Mesendoderm (in vitro differentiated cells): ENCODE results near the gene PAPPA2.

ENCODE experiments used
- DNase-seq: peaks from one replicate; pipeline ENCODE4 v3.0.0; 2013
- H2AK5ac ChIP-seq: 2 replicates; pipeline ENCODE4 v1.6.1; 2013; ENCODE audit warnings: low read length, inconsistent platforms
- H2BK120ac ChIP-seq: 2 replicates; pipeline ENCODE4 v1.6.1; 2013; ENCODE audit warnings: low read depth, mild to moderate bottlenecking, low read length, moderate library complexity, mixed read lengths
- H2BK15ac ChIP-seq: replicated peaks from 2 replicates; pipeline ENCODE4 v1.6.1; 2013; ENCODE audit warnings: low read depth, mild to moderate bottlenecking, moderate library complexity
- H2BK5ac ChIP-seq: 2 replicates; pipeline ENCODE4 v1.6.1; 2013; ENCODE audit warnings: low read length, inconsistent platforms
- H3K18ac ChIP-seq: 2 replicates; pipeline ENCODE4 v1.6.1; 2013; ENCODE audit warnings: mild to moderate bottlenecking, low read length, mixed read lengths
- H3K23ac ChIP-seq: one replicate; pipeline ENCODE4 v1.6.1; 2013; ENCODE audit warnings: low read length
- H3K27ac ChIP-seq: 2 replicates; pipeline ENCODE4 v1.5.1; 2013; ENCODE audit warnings: low read depth, mild to moderate bottlenecking, inconsistent platforms, low read length, moderate library complexity
- H3K27me3 ChIP-seq: 2 replicates; pipeline ENCODE4 v1.6.1; 2013; ENCODE audit warnings: low read length, control low read depth, mild to moderate bottlenecking, inconsistent platforms; ENCODE audit not compliant: insufficient read depth, poor library complexity
- H3K36me3 ChIP-seq: 2 replicates; pipeline ENCODE4 v1.6.1; 2013; ENCODE audit warnings: low read length, inconsistent platforms; ENCODE audit not compliant: control insufficient read depth, insufficient read depth
- H3K4ac ChIP-seq: one replicate; pipeline ENCODE4 v1.6.1; 2013; ENCODE audit warnings: low read depth, mild to moderate bottlenecking, low read length, moderate library complexity
- H3K4me1 ChIP-seq: 2 replicates; pipeline ENCODE4 v1.6.1; 2013; ENCODE audit warnings: low read depth, low read length, inconsistent platforms; ENCODE audit not compliant: control insufficient read depth
- H3K4me2 ChIP-seq: 2 replicates; pipeline ENCODE4 v1.6.1; 2013; ENCODE audit warnings: low read length
- H3K4me3 ChIP-seq: 2 replicates; pipeline ENCODE4 v1.5.1; 2013; ENCODE audit warnings: mild to moderate bottlenecking, low read length
- H3K56ac ChIP-seq: one replicate; pipeline ENCODE4 v1.6.1; 2013; ENCODE audit warnings: low read length
- H3K79me1 ChIP-seq: 2 replicates; pipeline ENCODE4 v1.6.1; 2013; ENCODE audit warnings: low read length, inconsistent platforms
- H3K79me2 ChIP-seq: 2 replicates; pipeline ENCODE4 v1.6.1; 2013; ENCODE audit warnings: mild to moderate bottlenecking, low read length; ENCODE audit not compliant: control insufficient read depth, insufficient read depth
- H3K9ac ChIP-seq: 2 replicates; pipeline ENCODE4 v1.6.1; 2013; ENCODE audit warnings: low read length, inconsistent platforms
- H4K5ac ChIP-seq: one replicate; pipeline ENCODE4 v1.6.1; 2013; ENCODE audit warnings: low read length
- H4K8ac ChIP-seq: one replicate; pipeline ENCODE4 v1.6.1; 2013; ENCODE audit warnings: low read depth, mild to moderate bottlenecking, control low read depth, low read length, moderate library complexity
- WGBS: extraction: QIAGEN DNeasy Blood & Tissue Kit; methylation state at CpG from one replicate; pipeline ENCODE4 v1.1.7; 2013; ENCODE audit warnings: low lambda C conversion rate, missing lambda C conversion rate; ENCODE audit not compliant: insufficient coverage; ENCODE audit errors: extremely low coverage; 5-methylcytosine and 5-hydroxymethylcytosine counted together

The PAPPA2 gene

DNA sequence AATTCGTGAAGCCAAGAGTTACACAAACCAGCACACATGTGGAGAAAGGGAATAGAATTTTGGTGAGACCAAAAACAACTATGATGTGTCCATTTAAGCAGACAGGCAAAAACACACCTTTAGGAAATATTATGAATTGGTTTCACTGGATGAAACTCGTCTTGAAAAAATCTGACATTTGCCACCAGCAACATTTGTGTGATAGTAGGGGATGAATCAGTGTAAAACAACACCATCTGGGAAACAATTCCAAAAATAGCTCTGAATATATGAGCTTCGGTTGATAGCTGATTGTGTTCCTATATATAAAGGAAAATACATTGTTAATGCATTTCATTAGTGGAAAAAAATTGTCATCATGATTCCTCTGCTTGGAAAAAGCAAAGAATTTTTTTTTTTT lies 327.8 kb downstream of the PAPPA2 start:
- H4K5ac ChIP-seq = no peak overlapping the region
- no peak for DNase-seq
- H3K27ac ChIP-seq = no peak overlapping the region
- H3K9ac ChIP-seq = no peak overlapping the region
- no peak overlapping the region for H3K18ac ChIP-seq
- H3K36me3 ChIP-seq = no peaks in the 10 kb centered on the region
- no peak overlapping the region for H2BK120ac ChIP-seq
- H3K27me3 ChIP-seq = no peaks in the 10 kb centered on the region
- H2BK5ac ChIP-seq = no peak overlapping the region
- H4K8ac ChIP-seq = no peak overlapping the region
- H3K4me1 ChIP-seq = peaks cover 2% of the 10 kb centered on the region
- H2AK5ac ChIP-seq = no peak overlapping the region
- WGBS = no CpG with 5 or more reads among the region's 3 CpGs
- no peaks in the 10 kb centered on the region for H3K79me1 ChIP-seq
- no peak overlapping the region for H3K23ac ChIP-seq
- no peak overlapping the region for H3K4me3 ChIP-seq
- H3K56ac ChIP-seq = no peak overlapping the region
- no peak overlapping the region for H3K4me2 ChIP-seq
- H2BK15ac ChIP-seq = no peak overlapping the region
- no peaks in the 10 kb centered on the region for H3K79me2 ChIP-seq
- no peak overlapping the region for H3K4ac ChIP-seq

DNA sequence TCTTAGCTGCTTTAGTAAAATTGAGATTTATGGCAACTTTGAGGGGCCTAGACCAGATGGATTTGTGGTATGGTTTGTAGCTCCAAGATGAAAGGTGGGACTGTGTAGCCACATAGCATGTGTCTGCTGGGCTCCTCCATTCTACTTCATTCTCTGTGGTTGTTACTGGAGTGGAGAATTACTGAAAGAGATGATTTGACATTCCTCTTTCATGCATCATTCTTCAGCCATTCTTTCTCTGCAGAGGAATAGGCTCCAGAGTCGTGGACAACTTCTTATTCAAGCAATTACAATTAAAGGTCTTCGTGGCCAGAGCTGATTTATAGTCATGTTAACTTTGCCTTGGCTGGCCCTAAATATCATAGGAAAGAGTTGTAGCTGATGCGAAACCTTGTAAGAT lies 328.9 kb downstream of the PAPPA2 start:
- Histone ChIP-seq H3K56ac (no peak overlapping the region), H2BK120ac (no peak overlapping the region), H3K36me3 (no peaks in the 10 kb centered on the region), H3K4me3 (no peak overlapping the region), H4K5ac (no peak overlapping the region), H3K9ac (no peak overlapping the region), H3K27me3 (no peaks in the 10 kb centered on the region), H4K8ac (no peak overlapping the region), H3K27ac (no peak overlapping the region), H3K4me1 (no peaks in the 10 kb centered on the region), H3K23ac (no peak overlapping the region), H3K18ac (no peak overlapping the region), H3K79me1 (no peaks in the 10 kb centered on the region), H2BK5ac (no peak overlapping the region), H3K79me2 (no peaks in the 10 kb centered on the region), H2BK15ac (no peak overlapping the region), H2AK5ac (no peak overlapping the region), H3K4me2 (no peak overlapping the region), H3K4ac (no peak overlapping the region)
- no CpG with 5 or more reads among the region's 3 CpGs for WGBS
- DNase-seq = no peak

DNA sequence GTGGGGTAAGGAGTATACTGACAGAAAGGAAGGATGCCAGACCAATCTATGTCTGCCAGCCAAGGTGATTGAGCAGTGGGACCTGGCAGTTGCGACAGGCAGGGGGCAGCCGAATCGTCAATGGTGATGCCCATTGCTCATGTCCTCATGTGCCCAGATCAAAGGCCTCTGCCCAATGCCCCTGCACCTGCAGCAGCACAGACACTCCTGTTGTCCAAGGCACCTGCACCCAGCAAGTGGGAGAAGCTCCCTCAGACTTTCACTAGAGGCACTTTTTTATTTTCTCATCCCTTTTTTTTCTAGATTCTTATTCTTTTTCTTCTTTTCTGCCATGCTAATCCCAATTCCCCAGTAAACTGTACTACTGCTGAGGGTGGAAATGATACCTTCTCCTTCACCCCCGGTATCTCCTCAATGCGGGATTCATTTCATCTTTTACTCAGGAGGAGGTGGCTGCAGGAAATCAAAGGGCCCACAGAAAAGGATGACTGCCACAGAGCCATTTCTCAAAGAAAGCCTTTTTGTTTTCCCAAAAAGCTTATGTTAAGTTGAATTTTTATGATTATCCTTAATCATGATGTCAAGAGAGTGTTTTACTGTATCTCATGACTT lies 332.0 kb downstream of the PAPPA2 start:
- peak; percentile 25 for DNase-seq
- no peak overlapping the region for H3K23ac ChIP-seq
- H3K4me3 ChIP-seq = no peak overlapping the region
- H3K27ac ChIP-seq = no peak overlapping the region
- WGBS = no CpG with 5 or more reads among the region's 5 CpGs
- H2BK120ac ChIP-seq = no peak overlapping the region
- H4K5ac ChIP-seq = no peak overlapping the region
- no peak overlapping the region for H3K4ac ChIP-seq
- H3K27me3 ChIP-seq = no peaks in the 10 kb centered on the region
- H3K18ac ChIP-seq = no peak overlapping the region
- no peak overlapping the region for H3K9ac ChIP-seq
- H3K79me2 ChIP-seq = no peaks in the 10 kb centered on the region
- no peak overlapping the region for H2AK5ac ChIP-seq
- no peaks in the 10 kb centered on the region for H3K79me1 ChIP-seq
- no peak overlapping the region for H4K8ac ChIP-seq
- H2BK5ac ChIP-seq = no peak overlapping the region
- no peaks in the 10 kb centered on the region for H3K36me3 ChIP-seq
- H3K56ac ChIP-seq = no peak overlapping the region
- H2BK15ac ChIP-seq = no peak overlapping the region
- H3K4me2 ChIP-seq = no peak overlapping the region
- no peaks in the 10 kb centered on the region for H3K4me1 ChIP-seq

DNA sequence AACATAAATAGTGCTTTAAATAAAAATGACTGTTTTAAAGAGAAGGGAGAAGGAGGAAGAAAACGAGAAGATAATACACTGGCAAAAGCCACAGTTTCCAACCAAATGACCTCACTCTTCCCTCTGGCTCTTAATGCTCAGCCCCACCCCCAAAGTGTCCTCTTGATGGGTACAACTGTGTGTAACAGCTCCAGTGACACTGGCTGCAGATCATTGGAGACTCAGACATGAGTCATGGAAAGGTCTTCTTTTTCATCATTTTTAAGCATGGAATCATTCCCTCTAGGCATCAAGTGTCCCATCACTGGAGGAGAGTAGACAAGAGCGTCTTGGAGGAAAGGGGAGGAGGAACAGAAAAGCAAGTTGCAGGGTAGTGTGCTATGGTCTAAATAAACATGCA lies 333.0 kb downstream of the PAPPA2 start:
- no peak overlapping the region for H3K4me3 ChIP-seq
- no peak overlapping the region for H2BK120ac ChIP-seq
- H3K27ac ChIP-seq = no peak overlapping the region
- H3K36me3 ChIP-seq = no peaks in the 10 kb centered on the region
- H3K79me2 ChIP-seq = no peaks in the 10 kb centered on the region
- H3K27me3 ChIP-seq = no peaks in the 10 kb centered on the region
- H3K18ac ChIP-seq = no peak overlapping the region
- no peak overlapping the region for H4K5ac ChIP-seq
- H2BK15ac ChIP-seq = no peak overlapping the region
- H2AK5ac ChIP-seq = no peak overlapping the region
- no CpG with 5 or more reads among the region's 2 CpGs for WGBS
- H3K23ac ChIP-seq = no peak overlapping the region
- H3K79me1 ChIP-seq = no peaks in the 10 kb centered on the region
- H3K4ac ChIP-seq = no peak overlapping the region
- no peak overlapping the region for H3K9ac ChIP-seq
- no peak overlapping the region for H3K56ac ChIP-seq
- DNase-seq = no peak
- H3K4me2 ChIP-seq = no peak overlapping the region
- H4K8ac ChIP-seq = no peak overlapping the region
- H3K4me1 ChIP-seq = peaks cover 2% of the 10 kb centered on the region
- H2BK5ac ChIP-seq = no peak overlapping the region

DNA sequence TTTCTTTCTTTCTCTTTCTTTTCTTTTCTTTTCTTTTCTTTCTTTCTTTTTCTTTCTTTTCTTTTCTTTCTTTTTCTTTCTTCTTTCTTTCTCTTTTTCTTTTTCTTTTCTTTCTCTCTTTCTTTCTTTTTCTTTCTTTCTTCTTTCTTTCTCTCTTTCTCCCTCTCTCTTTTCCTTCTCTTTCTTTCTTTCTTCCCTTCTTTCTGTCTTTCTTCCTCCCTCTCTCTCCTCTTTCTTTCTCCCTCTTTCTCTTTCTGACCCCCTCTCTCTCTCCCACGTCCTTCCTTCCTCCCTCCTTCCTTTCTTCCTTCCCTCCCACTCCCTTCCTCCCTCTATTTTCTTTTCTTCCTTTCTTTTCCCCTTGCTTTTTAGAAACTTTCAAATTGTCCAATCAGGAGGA lies 333.6 kb downstream of the PAPPA2 start:
- H3K79me2 ChIP-seq = no peaks in the 10 kb centered on the region
- H3K23ac ChIP-seq = no peak overlapping the region
- WGBS = no CpG with 5 or more reads among the region's 1 CpG
- peaks cover 7% of the 10 kb centered on the region for H3K4me1 ChIP-seq
- no peaks in the 10 kb centered on the region for H3K27me3 ChIP-seq
- H3K36me3 ChIP-seq = no peaks in the 10 kb centered on the region
- no peak for DNase-seq
- no peak overlapping the region for H3K4me2 ChIP-seq
- no peak overlapping the region for H2BK120ac ChIP-seq
- no peak overlapping the region for H3K9ac ChIP-seq
- no peak overlapping the region for H2BK5ac ChIP-seq
- H3K18ac ChIP-seq = no peak overlapping the region
- H3K79me1 ChIP-seq = no peaks in the 10 kb centered on the region
- H2BK15ac ChIP-seq = no peak overlapping the region
- H3K27ac ChIP-seq = no peak overlapping the region
- H3K4me3 ChIP-seq = no peak overlapping the region
- H2AK5ac ChIP-seq = no peak overlapping the region
- no peak overlapping the region for H3K56ac ChIP-seq
- no peak overlapping the region for H3K4ac ChIP-seq
- H4K8ac ChIP-seq = no peak overlapping the region
- H4K5ac ChIP-seq = no peak overlapping the region

DNA sequence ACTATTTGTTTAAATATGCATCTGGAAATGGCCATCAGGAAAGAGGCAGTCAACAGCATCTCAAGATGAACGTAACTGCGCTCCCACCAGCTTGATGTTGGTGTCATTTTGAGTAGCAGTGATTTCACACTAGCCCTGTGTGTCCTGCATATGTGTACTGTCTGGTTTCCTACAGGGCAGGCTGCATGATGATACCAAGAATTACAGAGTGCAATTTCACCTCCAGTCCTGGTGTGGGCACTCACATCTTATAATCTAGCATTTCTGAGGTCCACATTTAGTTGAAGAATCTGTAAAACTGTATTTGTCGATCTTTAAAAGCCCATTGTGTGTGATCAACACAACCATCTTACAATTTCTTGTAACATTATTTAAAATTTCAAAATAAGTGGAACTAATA lies 336.4 kb downstream of the PAPPA2 start:
- no peak overlapping the region for H3K27ac ChIP-seq
- no peaks in the 10 kb centered on the region for H3K27me3 ChIP-seq
- no peak overlapping the region for H4K8ac ChIP-seq
- H3K9ac ChIP-seq = no peak overlapping the region
- no peak overlapping the region for H3K23ac ChIP-seq
- no peak overlapping the region for H2BK15ac ChIP-seq
- no peak overlapping the region for H3K4me3 ChIP-seq
- no peak overlapping the region for H4K5ac ChIP-seq
- peaks cover 14% of the 10 kb centered on the region for H3K4me1 ChIP-seq
- H3K18ac ChIP-seq = no peak overlapping the region
- H3K56ac ChIP-seq = no peak overlapping the region
- H3K4ac ChIP-seq = no peak overlapping the region
- H3K4me2 ChIP-seq = no peak overlapping the region
- no peaks in the 10 kb centered on the region for H3K79me1 ChIP-seq
- no peaks in the 10 kb centered on the region for H3K79me2 ChIP-seq
- WGBS = no CpG with 5 or more reads among the region's 3 CpGs
- H2BK5ac ChIP-seq = peak overlapping the region; percentile 30
- no peak overlapping the region for H2BK120ac ChIP-seq
- no peak for DNase-seq
- peak overlapping the region; percentile 68 for H2AK5ac ChIP-seq
- H3K36me3 ChIP-seq = no peaks in the 10 kb centered on the region
